Smooth muscle cell (in vitro differentiated cells): ENCODE results near the gene NUMA1. TPM values are rescaled to one million over a fixed set of nuclear protein-coding genes. Genes with fewer than 3 reads are reported as not detected.
A peak's percentile ranks its signal among the peaks of the same experiment; 100 is the strongest.

ENCODE experiments used
- DNase-seq: peaks from one replicate; lab custom pipeline; 2025; ENCODE audit not compliant: unreplicated experiment; lab: John Stamatoyannopoulos, UW
- H2AFZ ChIP-seq: fragments of 200-600 bp; sonication (generic); 2 replicates; pipeline ENCODE4 v1.6.0; 2016; ENCODE audit warnings: antibody characterized with exemption, low read depth, mild to moderate bottlenecking
- H3F3A ChIP-seq: fragments of 200-600 bp; sonication (generic); 2 replicates; pipeline ENCODE4 v1.6.0; 2017; ENCODE audit warnings: antibody characterized with exemption, low read depth
- H3K27ac ChIP-seq: fragments of 200-600 bp; sonication (generic); 2 replicates; pipeline ENCODE4 v1.5.1; 2016; ENCODE audit warnings: low read depth, mild to moderate bottlenecking
- H3K27me3 ChIP-seq: fragments of 200-600 bp; sonication (generic); 2 replicates; pipeline ENCODE4 v1.6.1; 2016; ENCODE audit warnings: low read depth, mild to moderate bottlenecking
- H3K36me3 ChIP-seq: fragments of 200-600 bp; sonication (generic); 2 replicates; pipeline ENCODE4 v1.5.1; 2016; ENCODE audit warnings: low read depth
- H3K4me1 ChIP-seq: fragments of 200-600 bp; sonication (generic); 2 replicates; pipeline ENCODE4 v1.5.1; 2016; ENCODE audit warnings: low read depth
- H3K4me2 ChIP-seq: fragments of 200-600 bp; sonication (generic); 2 replicates; pipeline ENCODE4 v1.6.0; 2016; ENCODE audit warnings: mild to moderate bottlenecking
- H3K4me3 ChIP-seq: fragments of 200-600 bp; sonication (generic); 2 replicates; pipeline ENCODE4 v1.5.1; 2016; ENCODE audit warnings: mild to moderate bottlenecking
- H3K79me2 ChIP-seq: fragments of 200-600 bp; sonication (generic); 2 replicates; pipeline ENCODE4 v1.6.0; 2016; ENCODE audit warnings: low read depth, mild to moderate bottlenecking
- H3K9ac ChIP-seq: fragments of 200-600 bp; sonication (generic); 2 replicates; pipeline ENCODE4 v1.6.0; 2016; ENCODE audit warnings: low read depth
- H3K9me3 ChIP-seq: fragments of 200-600 bp; sonication (generic); replicated peaks from 2 replicates; pipeline ENCODE4 v1.5.1; 2016; ENCODE audit warnings: low read depth
- H4K20me1 ChIP-seq: fragments of 200-600 bp; sonication (generic); 2 replicates; pipeline ENCODE4 v1.6.0; 2016; ENCODE audit warnings: low read depth
- WGBS: methylation state at CpG from one replicate; pipeline ENCODE4 v1.1.7; 2016; ENCODE audit warnings: low lambda C conversion rate; 5-methylcytosine and 5-hydroxymethylcytosine counted together
- polyA plus RNA-seq: library from polyadenylated mRNA; unstranded; fragments of >200 nt; fragmentation: Nextera tagmentation; extraction: Ambion mirVana; gene quantifications from 2 replicates; pipeline ENCODE4 v1.2.1, GENCODE V29; 2016
- total RNA-seq: library from RNA; depleted of rRNA; stranded (reverse); fragments of >200 nt; gene quantifications from 2 replicates; pipeline ENCODE4 v1.2.3, GENCODE V29; 2014
- TF ChIP-seq, protein P1 (sequence below): fragments of 200-600 bp; sonication (generic); IDR thresholded peaks from 2 replicates; pipeline ENCODE4 v1.5.1; 2017; ENCODE audit warnings: borderline replicate concordance, mild to moderate bottlenecking, antibody characterized with exemption; ENCODE audit not compliant: insufficient read depth, poor library complexity, severe bottlenecking

Gene NUMA1
- total and polyA plus RNA-seq, 2 experiments from 2014 or later, result 72.4 to 107 TPM

DNA sequence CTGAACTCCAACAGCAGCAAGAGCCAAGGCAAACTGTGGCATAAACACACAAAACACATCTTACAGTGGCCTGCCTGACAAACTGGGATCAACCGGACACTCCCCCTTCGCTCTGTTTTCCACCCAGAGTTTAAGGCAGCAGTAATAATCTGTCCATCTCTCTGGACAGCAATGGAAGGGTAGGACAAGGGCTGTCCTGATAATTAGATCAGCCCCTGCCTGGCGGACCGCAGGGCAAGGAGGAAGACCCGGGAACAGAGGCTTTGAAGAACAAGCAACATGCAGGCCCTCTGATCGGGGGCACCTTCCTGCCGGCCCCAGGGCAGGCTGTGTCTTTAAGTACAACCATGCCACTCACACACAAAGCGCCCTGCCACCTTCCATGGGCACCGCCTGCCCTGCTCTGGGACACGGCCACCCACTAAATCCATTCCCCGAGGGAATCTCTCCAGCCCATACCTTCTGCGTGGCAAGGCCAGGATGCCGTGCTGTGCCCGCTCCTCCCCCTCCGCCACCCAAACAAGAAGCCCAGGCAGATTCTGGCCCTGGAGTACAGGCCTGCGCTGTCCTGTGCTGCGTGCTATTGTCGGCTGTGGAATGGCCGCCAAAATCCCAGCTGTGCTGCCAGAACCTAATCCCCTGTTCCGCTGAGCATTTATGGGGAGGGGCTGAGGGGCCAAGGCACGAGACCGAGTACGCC is 38.8 kb downstream of the NUMA1 start:
- WGBS, result 5% methylated on average over 23 of the region's 23 CpGs
- Histone ChIP-seq H3K27ac (peak overlapping the region; percentile 98), H3F3A (peaks cover 18% of the 10 kb centered on the region), H3K9ac (peak overlapping the region; percentile 97), H3K4me2 (peak overlapping the region; percentile 91), H3K27me3 (no peaks in the 10 kb centered on the region), H3K79me2 (peaks cover 67% of the 10 kb centered on the region), H3K4me1 (peaks cover 41% of the 10 kb centered on the region), H3K4me3 (peak overlapping the region; percentile 70), H3K36me3 (no peaks in the 10 kb centered on the region), H3K9me3 (no peaks in the 10 kb centered on the region), H4K20me1 (peaks cover 28% of the 10 kb centered on the region), H2AFZ (no peak overlapping the region)
- peak; percentile 69 for DNase-seq
- TF ChIP-seq, protein P1, sequence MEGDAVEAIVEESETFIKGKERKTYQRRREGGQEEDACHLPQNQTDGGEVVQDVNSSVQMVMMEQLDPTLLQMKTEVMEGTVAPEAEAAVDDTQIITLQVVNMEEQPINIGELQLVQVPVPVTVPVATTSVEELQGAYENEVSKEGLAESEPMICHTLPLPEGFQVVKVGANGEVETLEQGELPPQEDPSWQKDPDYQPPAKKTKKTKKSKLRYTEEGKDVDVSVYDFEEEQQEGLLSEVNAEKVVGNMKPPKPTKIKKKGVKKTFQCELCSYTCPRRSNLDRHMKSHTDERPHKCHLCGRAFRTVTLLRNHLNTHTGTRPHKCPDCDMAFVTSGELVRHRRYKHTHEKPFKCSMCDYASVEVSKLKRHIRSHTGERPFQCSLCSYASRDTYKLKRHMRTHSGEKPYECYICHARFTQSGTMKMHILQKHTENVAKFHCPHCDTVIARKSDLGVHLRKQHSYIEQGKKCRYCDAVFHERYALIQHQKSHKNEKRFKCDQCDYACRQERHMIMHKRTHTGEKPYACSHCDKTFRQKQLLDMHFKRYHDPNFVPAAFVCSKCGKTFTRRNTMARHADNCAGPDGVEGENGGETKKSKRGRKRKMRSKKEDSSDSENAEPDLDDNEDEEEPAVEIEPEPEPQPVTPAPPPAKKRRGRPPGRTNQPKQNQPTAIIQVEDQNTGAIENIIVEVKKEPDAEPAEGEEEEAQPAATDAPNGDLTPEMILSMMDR, result no peak

DNA sequence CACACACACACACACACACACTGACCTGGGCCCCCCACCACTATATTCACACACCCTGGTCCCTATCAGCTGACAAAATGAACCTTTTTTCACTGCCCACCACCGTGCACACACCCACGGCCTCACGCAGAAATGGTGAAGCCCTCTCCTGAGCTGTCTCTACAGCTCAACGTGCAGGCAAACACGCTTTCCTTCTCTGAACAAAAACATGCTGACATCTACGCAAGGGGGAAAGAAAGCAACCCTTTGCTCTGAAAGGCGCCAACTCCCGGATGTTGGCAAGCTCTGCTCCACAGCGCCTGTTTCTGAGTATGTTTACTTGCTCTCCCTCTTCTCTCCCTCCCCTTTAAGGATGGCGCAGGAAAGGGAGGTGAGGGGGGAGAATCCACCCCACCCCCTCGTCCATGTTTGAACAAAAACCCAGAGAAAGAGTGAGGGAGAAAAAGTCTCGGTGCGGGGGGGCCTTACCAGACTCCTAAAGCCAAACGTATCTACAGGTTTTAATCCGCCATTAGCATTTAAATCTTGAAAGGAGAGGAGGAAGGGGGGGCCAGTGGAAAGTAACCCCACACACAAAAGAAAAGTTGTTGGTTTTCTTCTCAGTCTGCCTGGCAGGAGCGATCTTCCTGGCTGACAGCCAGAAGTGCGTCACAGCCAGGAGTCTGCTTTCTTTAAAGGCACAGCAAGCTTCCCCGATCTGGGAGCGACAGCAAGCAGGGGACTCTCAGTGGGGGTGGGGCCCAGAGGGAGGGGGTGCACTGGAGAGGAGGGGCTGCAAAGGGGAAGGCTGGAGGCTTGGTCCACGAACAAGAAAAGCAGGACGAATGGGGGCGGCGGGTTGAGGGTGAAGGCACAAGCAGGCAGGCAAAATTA is 39.6 kb downstream of the NUMA1 start:
- WGBS, result under 1% methylated on average over 23 of the region's 23 CpGs

DNA sequence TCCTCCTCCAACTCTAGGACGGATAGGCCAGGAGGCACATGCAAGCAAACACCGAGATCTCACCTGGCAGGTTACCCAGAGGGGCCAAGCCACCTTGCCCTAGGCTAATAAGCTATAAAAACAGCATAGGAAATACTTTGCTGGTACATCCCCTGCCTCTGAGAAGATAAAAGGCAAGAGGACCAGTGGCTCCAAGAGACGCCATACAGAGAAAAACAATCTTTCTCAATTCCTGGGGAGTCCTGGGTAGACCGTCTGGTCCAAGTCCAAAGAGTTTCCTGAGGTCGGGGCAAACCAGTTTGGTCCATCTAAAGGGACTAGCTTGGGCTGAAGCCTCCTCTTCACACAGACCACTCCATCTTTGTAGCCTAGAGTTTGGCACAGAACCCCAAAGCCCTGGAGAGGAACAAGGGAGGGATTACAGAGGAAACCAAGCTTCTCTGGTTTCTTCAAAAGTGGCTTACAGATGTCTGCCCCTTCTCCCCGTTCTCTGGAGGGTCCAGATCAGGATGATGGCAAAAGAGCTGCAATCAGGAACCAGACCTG is 40.4 kb downstream of the NUMA1 start:
- H3F3A ChIP-seq, result peaks cover 18% of the 10 kb centered on the region
- H3K9me3 ChIP-seq, result no peaks in the 10 kb centered on the region
- H3K36me3 ChIP-seq, result no peaks in the 10 kb centered on the region
- peaks cover 41% of the 10 kb centered on the region for H3K4me1 ChIP-seq
- peak overlapping the region; percentile 98 for H3K27ac ChIP-seq
- H3K79me2 ChIP-seq, result peaks cover 77% of the 10 kb centered on the region
- H4K20me1 ChIP-seq, result peaks cover 41% of the 10 kb centered on the region
- H2AFZ ChIP-seq, result no peak overlapping the region
- TF ChIP-seq, protein P1, result no peak
- peak overlapping the region; percentile 91 for H3K4me2 ChIP-seq
- 55% methylated on average over 6 of the region's 6 CpGs for WGBS
- H3K27me3 ChIP-seq, result no peaks in the 10 kb centered on the region
- H3K9ac ChIP-seq, result peak overlapping the region; percentile 97
- peak overlapping the region; percentile 70 for H3K4me3 ChIP-seq
- no peak for DNase-seq

More for the DNA sequence above, 39.6 kb downstream of the NUMA1 start:
- H3K9ac ChIP-seq, result peak overlapping the region; percentile 97
- peaks cover 35% of the 10 kb centered on the region for H4K20me1 ChIP-seq
- peaks cover 75% of the 10 kb centered on the region for H3K79me2 ChIP-seq
- peaks cover 18% of the 10 kb centered on the region for H3F3A ChIP-seq
- peaks cover 41% of the 10 kb centered on the region for H3K4me1 ChIP-seq
- H3K4me2 ChIP-seq, result peak overlapping the region; percentile 91
- H3K36me3 ChIP-seq, result no peaks in the 10 kb centered on the region
- peak overlapping the region; percentile 74 for H2AFZ ChIP-seq
- DNase-seq, result peak; percentile 82
- H3K4me3 ChIP-seq, result peak overlapping the region; percentile 70
- H3K27me3 ChIP-seq, result no peaks in the 10 kb centered on the region
- TF ChIP-seq, protein P1, result no peak
- no peaks in the 10 kb centered on the region for H3K9me3 ChIP-seq
- H3K27ac ChIP-seq, result peak overlapping the region; percentile 98
